Stimulated activated CD4-positive, alpha-beta T cell treated with anti-CD3 and anti-CD28 coated beads, Interleukin-15, amount 100 ng/mL, for 24 hours (primary cell): ENCODE measurements around the gene EFCAB5.
"Not testable (repeated sequence)": the region's sequence is repeated elsewhere in the genome, so short reads cannot be mapped to it uniquely, and the experiment has no call there.

ENCODE experiments used
- DNase-seq: peaks from one replicate; pipeline ENCODE4 v3.0.0-alpha.2; 2020

The EFCAB5 gene

GRCh38 chr17:29936724-29937123, 4.7 kb upstream of the EFCAB5 start:
- DNase-seq = no peak

DNA sequence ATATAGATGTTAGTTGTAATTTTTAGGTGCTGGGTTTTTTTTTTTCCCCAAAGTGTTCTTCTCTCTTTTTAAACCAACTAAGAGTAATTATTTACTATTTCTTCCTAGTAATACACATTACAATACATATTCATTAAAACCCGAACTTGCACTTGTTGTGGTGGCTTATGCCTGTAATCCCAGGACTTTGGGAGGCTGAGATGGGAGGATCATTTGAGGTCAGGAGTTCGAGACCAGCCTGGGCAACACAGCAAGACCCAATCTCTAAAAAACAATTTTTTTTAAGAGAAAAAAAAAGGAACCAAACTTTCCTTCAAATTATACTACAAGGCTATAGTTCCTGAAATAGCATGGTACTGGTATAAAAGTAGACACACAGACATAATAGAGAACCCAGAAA, 3.8 kb downstream of the EFCAB5 start:
- DNase-seq = no peak

DNA sequence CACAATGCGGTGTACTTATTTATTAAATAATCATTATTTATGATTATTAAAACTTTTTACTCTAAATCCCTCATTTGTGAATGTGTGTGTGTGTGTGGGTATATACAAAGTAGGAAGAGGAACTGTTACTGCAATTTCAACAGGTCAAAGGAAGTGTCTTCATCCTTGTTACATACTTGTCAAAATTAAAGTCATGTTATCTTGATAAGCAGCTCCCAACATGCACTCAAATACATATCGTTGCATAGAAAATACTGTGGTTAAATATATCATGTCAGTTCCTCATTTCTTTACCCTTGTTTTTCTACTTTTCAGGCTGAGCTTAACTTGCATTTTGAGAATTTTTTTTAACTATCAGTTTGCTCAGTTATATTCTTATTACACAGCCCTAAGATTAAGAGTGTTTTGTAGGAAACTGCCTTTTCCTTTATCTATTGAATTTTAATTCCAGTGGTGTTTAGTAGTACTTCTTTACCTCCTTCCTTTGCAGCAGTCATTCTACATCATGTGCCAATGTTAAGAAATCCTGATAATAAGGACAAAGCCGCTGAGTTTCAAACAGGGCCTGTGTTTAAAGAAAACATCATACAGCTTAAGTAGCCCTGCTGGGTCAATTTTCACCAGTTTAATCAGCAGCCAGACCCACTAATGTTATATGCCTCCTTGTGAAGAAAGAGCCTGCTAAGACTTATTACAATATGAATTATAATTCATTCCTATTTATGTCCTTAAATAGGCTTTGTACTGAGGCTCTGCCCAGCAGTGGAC, 7.2 kb downstream of the EFCAB5 start:
- DNase-seq = no peak

DNA sequence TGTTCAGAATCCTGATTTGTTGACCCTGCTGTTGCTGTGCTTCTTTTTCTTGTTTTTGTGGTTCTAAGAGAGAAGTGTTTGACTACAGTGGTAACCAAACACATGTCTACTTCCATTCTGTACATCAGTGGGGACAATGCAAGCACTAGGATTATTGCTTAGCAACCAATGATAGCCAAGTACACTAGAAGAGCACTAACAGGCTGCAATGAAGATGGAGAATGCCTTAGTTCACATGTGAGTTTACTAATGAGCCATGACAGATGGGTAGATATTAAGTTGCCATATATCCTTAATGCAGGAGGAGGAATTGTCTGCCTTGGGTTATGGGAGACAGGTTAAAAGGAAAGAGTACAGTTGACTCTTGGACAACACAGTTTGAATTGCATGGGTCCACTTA, 8.3 kb downstream of the EFCAB5 start:
- DNase-seq = no peak

GRCh38 chr17:29954405-29954804, 13.0 kb downstream of the EFCAB5 start:
- DNase-seq = no peak

DNA sequence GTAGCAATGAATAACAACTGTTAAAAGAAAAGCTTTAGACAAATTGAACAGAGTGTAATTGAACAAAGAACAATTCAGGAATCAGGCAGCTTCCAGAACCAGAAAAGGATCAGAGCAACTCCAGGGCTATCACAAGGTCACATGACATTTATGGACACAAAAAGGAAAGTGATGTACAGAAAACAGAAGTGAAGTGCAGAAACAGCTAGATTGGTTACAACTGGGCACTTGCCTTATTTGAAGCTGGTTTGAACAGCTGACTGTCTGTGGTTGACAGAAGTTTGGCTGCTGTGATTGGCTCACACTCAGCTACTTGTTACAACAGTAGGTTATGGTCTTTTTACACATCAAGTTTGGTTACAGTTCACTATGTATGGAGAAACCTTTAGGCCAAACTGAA, 14.8 kb downstream of the EFCAB5 start:
- no peak for DNase-seq

DNA sequence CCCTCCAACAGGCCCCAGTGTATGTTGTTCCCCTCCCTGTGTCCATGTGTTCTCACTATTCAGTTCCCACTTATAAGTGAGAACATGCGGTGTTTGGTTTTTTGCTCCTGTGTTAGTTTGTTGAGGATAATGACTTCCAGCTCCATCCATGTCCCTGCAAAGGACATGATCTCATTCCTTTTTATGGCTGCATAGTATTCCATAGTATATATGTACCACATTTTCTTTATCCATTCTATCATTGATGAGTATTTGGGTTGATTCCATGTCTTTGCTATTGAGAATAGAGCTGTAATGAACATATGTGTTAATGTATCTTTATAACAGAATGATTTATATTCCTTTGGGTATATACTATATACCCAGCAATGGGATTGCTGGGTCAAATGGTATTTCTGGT, 16.1 kb downstream of the EFCAB5 start:
- DNase-seq = not testable (repeated sequence)

- DNase-seq = no peak
These were observed 17.7 kb downstream of the EFCAB5 start for GRCh38 chr17:29958947-29959657.

GRCh38 chr17:29959658-29960337, 18.4 kb downstream of the EFCAB5 start:
- no peak for DNase-seq

- DNase-seq = no peak
These were observed 21.2 kb downstream of the EFCAB5 start for GRCh38 chr17:29962656-29963055.

DNA sequence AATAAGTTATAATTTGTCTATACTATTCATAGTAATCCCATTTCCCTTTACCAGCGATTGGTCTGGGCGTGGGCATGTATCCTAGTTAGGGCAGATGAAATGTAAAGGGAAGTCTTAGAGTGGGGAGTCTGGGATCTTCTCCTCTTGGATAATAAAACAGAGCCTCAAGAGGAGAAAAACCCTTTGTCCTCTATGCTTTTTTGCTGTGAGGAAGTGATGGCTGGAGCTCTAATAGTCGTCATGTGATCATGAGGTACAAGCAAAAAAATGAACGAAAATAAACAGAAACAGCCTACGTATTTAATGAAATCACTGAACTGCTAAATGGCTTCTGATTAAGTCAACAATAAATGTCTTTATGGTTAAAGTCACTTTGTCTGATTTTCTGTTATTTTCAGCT, 26.8 kb downstream of the EFCAB5 start:
- DNase-seq = no peak

GRCh38 chr17:29972277-29972676, 30.8 kb downstream of the EFCAB5 start:
- DNase-seq = no peak

GRCh38 chr17:29973005-29973404, 31.6 kb downstream of the EFCAB5 start:
- DNase-seq = no peak

GRCh38 chr17:29977836-29978235, 36.4 kb downstream of the EFCAB5 start:
- DNase-seq = no peak

DNA sequence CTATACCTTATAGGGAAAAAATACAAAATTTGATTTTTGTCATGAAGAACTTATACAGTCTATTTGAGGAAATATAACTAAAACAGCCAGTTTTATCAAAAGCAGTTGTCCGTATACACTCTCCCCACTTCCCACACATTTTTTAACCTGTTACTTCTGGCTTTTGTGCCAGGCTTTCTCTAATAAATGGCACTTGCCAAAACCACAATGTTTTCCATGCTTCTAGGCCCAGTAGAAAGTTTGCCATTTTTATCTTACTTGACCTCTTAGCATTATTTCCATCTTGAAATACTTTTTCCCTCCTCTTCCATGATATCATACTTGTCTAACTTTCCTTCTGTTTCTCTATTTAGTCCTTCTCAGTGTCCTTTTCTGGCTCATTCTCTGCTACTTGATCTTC, 38.8 kb downstream of the EFCAB5 start:
- DNase-seq = no peak

DNA sequence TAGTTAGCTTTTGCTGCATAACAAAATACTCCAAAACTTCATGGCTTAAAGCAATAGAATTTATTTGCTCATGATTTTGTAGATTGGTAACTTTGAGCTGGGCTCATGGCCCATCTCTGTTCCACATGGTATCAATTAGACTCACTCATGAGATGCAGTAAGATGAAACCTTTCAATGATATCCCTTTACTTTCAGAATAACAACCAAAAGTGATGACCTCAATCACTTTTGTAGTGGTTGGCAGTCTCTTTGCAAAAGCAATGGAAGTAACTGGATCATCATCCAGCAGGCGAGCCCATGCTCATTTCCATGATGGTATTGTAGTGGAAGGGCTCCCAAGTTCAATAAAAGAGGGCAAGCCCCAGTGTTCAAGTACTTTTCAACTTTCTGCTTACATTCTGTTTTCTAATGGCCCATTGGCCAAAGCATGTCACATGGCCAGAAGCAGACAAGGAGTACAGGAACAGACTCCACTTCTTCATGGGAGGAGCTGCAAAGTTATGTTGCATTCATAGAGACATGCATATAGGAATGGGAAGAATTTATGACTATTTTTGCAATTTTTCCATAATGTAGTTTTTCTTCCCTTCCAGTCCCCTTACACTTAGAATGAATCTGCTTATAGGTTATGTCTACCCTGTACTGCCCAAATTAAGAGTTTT, 41.7 kb downstream of the EFCAB5 start:
- DNase-seq = no peak

GRCh38 chr17:29996458-29996857, 55.0 kb downstream of the EFCAB5 start:
- no peak for DNase-seq

- DNase-seq = no peak
These were observed 58.7 kb downstream of the EFCAB5 start for GRCh38 chr17:30000001-30000754.

GRCh38 chr17:30000755-30001257, 59.4 kb downstream of the EFCAB5 start:
- DNase-seq = no peak

- no peak for DNase-seq
These were observed 60.7 kb downstream of the EFCAB5 start for GRCh38 chr17:30002088-30002487.

DNA sequence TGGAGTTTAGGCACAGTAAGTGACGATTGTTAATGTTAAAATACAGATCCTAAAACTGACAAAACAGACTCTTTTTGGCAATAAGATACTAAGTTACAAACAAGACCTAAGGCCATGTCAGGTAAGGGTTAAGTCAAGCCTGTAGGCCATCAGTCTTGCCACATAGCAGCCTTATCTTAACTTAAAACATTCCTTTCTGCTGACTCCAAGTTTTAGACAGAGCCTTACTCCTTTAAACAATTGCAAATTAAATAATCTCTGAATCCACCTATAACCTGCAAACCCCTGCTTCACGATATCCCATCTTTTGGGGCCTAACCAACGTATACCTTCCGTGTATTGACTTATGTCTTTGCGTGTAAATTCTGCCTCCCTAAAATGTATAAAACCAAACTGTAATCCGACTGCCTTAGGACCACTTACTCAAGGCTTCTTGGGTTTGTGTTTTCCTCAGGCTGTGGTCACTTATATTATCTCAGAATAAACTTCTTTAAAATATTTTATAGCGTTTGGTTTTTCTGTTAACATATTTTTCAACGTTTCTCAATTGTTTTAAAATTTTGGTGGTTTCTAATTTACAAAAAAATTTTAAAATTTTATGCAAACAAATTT, 64.4 kb downstream of the EFCAB5 start:
- DNase-seq = no peak

DNA sequence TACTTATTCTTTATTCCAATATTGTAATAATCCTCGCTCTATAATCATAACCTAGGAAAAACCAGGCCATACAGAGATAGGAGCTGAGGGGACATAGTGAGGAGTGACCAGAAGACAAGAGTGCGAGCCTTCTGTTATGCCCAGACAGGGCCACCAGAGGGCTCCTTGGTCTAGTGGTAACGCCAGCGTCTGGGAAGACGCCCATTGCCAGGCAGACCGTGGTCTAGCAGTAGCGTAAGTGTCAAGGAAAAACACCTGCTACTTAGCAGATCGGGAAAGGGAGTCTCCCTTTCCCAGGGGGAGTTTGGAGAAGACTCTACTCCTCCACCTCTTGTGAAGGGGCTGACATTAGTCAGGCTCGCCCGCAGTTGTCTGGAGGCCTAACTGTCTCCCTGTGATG, 70.5 kb downstream of the EFCAB5 start:
- DNase-seq = peak; percentile 3
